ENCODE results near the gene DHRS2. TPM values are rescaled to one million over a fixed set of nuclear protein-coding genes. Genes with fewer than 3 reads are reported as not detected.

DHRS2 gene
- total RNA-seq, 6 experiments from 2014 or later: 0.53 to 12.3 (median 4.2) TPM

- Histone ChIP-seq H3K36me3 (no peaks in the 10 kb centered on the region), H3K4me3 (no peak overlapping the region), H3K9me3 (peaks cover 0 to 6% (median 0%) of the 10 kb centered on the region in 4 donors), H3K27ac (no peak overlapping the region), H3K4me1 (peaks cover 0 to 30% (median 10%) of the 10 kb centered on the region in 4 donors), H3K27me3 (no peaks in the 10 kb centered on the region)
- no peak for ATAC-seq
- no peak for DNase-seq
- intact Hi-C loops (cut with DNase I): no loop called here
- no peak for TF ChIP-seq POLR2A (IDR thresholded peaks at IDR 0.05)
- TF ChIP-seq CTCF (IDR thresholded peaks at IDR 0.05): no peak
- WGBS (ENCODE audit: insufficient coverage, low coverage, low lambda C conversion rate, missing lambda C conversion rate): 70% methylated on average over 2 of the region's 3 CpGs
Measured at GRCh38 chr14:23620177-23620702, 15.9 kb upstream of the DHRS2 start.

DNA sequence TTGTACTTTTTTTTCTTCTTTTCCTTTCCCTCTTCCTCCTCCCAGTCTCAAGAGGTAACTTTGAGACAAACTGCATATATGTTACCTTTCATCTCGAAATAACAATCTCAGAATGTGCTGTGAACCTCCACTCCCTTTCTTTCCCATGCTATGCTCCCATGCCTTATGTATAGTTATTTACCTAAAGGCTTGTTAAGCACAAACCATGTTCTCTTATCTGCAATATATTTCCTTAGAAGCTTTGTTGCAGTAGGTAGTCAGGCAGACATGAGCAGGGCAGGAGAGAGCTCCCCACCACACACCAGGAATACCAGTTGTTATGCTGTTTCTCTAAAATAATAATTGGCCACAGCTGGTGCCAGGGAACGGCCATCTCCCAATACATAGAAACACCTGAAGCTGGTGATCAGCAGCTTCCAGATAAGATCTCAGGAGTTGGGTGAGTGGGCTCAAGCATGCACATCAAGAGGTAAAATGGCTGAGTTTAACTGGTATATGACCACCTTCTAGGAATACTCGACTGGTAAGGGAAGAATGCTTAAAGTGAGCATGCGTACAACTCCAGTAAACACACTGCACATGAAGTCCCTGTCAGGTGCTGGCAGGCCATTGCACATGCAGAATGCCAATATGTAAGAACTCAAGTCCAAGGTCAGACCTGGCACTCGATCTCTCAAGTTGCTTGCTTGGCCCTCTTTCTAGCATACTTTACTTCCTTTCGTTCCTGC, 14.8 kb upstream of the DHRS2 start:
- 46% methylated on average over 4 of the region's 6 CpGs for WGBS (ENCODE audit: insufficient coverage, low coverage, low lambda C conversion rate, missing lambda C conversion rate)
- peak; percentile 37 to 85 (median 82) for ATAC-seq
- DNase-seq: no peak

DNA sequence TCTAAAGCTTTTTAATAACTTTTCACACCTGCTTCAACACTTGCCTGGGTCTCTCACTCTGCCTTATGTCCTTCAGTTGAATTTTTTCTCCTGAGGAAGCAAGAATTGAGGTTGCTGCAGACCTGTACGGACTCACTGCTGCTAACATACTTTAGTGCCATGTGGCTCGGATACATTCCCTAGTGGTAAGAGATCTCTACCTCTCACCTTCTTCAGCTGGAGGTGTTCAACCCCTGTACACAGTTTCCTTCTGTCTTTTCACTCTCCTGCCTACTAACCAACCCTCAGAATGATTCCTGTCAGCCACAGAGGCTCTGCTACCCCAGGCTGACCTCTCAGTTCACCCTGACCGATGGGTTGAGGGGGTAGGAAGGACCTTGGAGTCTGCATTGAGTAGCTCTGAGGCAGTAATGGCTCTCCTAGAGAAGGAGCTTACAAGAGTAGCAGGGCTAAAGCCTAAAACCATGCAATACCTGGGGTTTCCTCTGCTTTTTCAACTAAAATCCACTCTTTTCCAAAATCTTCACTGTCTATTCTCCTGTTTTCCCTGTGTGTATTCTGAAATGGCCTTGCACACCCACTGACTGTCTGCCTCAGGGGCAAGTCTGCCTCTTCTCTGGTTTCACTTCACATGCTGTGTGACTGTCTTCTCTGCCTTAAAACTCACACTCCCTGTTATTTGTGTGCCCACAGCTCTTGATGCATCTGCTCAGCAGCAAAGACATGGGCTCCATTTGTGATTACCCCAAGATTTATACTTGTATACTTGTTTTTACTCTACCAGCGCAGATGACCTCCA, 14.0 kb upstream of the DHRS2 start:
- whole genome bisulfite sequencing (ENCODE audit: insufficient coverage, low coverage, low lambda C conversion rate, missing lambda C conversion rate): 81% methylated on average over 4 of the region's 4 CpGs
- Histone ChIP-seq H3K9me3 (peaks cover 0 to 7% (median 0%) of the 10 kb centered on the region in 4 donors), H3K27ac (no peak overlapping the region), H3K36me3 (no peaks in the 10 kb centered on the region), H3K4me1 (peaks cover 0 to 30% (median 10%) of the 10 kb centered on the region in 4 donors), H3K4me3 (no peak overlapping the region), H3K27me3 (no peaks in the 10 kb centered on the region)
- ATAC-seq (peak in 3 of 4 donors; percentile 11 to 38 (median 18)), DNase-seq (no peak)
- intact Hi-C loops (cut with DNase I): no loop called here
- TF ChIP-seq POLR2A (IDR thresholded peaks at IDR 0.05): no peak
- no peak for TF ChIP-seq CTCF (IDR thresholded peaks at IDR 0.05)

More for the DNA sequence above, 14.8 kb upstream of the DHRS2 start:
- peaks cover 0 to 30% (median 10%) of the 10 kb centered on the region in 4 donors for H3K4me1 ChIP-seq
- intact Hi-C loops (cut with DNase I): no loop called here
- peaks cover 0 to 7% (median 0%) of the 10 kb centered on the region in 4 donors for H3K9me3 ChIP-seq
- TF ChIP-seq POLR2A (IDR thresholded peaks at IDR 0.05) (no peak), CTCF (IDR thresholded peaks at IDR 0.05) (no peak)
- no peaks in the 10 kb centered on the region for H3K36me3 ChIP-seq
- H3K4me3 ChIP-seq: no peak overlapping the region
- no peak overlapping the region for H3K27ac ChIP-seq
- no peaks in the 10 kb centered on the region for H3K27me3 ChIP-seq

DNA sequence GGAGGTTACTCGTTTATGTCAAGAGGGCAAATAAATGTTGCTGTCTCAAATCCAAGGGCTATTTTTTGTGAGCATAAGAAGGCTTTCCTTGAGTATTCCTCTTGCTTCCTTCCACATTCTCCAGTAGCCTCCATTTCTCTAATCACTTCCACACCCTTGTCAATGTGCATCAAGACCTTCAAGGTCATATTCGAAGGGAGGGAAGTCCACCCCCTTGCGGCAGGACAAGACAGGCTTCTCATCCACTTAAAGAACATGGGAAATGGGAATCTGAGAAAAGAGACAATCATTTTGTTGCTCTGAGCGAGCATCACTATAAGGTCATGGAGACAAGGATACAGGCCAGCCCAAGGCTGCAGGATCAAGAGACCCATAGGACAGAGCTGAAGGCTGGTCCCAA, 13.2 kb upstream of the DHRS2 start:
- intact Hi-C loops (cut with DNase I): no loop called here
- WGBS (ENCODE audit: insufficient coverage, low coverage, low lambda C conversion rate, missing lambda C conversion rate): 96% methylated on average over 4 of the region's 4 CpGs
- TF ChIP-seq CTCF (IDR thresholded peaks at IDR 0.05) (no peak), POLR2A (IDR thresholded peaks at IDR 0.05) (no peak)
- Histone ChIP-seq H3K27me3 (no peaks in the 10 kb centered on the region), H3K36me3 (no peaks in the 10 kb centered on the region), H3K27ac (no peak overlapping the region), H3K4me3 (no peak overlapping the region), H3K4me1 (peaks cover 0 to 29% (median 10%) of the 10 kb centered on the region in 4 donors), H3K9me3 (peaks cover 0 to 7% (median 0%) of the 10 kb centered on the region in 4 donors)
- no peak for DNase-seq
- ATAC-seq: no peak

Data from right lobe of liver (tissue), 6 donors.